ENCODE results near the gene GPC6.

GRCh38 chr13:93338030-93338429 lies 111.4 kb downstream of the GPC6 start:
- TF ChIP-seq POLR2A (conservative IDR thresholded peaks at IDR 0.05) (no peak), HNRNPH1 (optimal IDR thresholded peaks at IDR 0.05; ENCODE audit: low read depth, low read length) (no peak), BHLHE40 (IDR thresholded peaks at IDR 0.05; ENCODE audit: low read length) (no peak), GTF2F1 (IDR thresholded peaks at IDR 0.05; ENCODE audit: low read depth, low read length) (no peak)
